Activated CD4-positive, CD25-positive, alpha-beta regulatory T cell treated with anti-CD3 and anti-CD28 coated beads, Interleukin-2, amount 50 U/mL, for 16 hours (primary cell): ENCODE results near the gene SCGB3A1.

Experiments used
- DNase-seq: peaks from one replicate; pipeline ENCODE4 v3.0.0-alpha.2; 2020; ENCODE audit warnings: low read depth, low spot score

Gene SCGB3A1

DNA sequence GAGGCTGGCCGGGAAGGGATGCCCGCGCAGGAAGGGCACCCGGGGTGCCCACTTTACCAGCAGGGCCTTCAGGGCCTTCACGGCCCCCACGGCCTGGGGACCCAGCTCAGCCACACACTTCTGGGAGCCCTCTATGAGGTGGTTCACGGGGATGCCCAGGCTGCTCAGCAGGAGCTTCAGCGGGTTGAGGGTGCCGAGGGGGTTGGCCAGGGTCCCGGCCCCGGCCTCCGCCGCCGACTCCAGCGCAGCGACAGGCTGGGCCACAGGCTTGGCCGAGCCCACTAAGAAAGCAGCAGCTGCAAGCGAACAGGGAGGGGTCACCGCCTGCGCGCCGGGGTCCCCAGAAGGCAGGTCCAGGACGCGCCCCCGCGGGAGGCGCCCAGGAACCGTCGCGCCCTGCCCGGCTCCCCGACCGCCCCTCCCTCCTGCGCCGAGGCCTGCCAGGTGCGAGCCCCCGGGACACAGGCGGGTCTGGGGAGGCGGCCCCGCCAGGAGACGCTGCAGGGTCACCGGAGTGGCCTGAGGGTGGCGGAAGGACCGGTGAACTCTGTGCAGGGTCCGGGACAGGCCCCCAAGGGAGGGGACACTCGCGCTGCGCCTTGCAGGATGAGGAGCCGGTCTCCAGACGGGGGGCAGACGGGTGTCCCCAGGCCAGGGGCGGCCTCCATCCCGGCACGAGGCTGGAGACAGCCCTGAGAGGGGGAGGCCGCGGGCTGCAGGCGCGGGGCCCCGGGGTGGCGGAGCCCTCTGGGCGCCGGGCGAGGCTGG, 572 bp downstream of the SCGB3A1 start:
- no peak for DNase-seq

DNA sequence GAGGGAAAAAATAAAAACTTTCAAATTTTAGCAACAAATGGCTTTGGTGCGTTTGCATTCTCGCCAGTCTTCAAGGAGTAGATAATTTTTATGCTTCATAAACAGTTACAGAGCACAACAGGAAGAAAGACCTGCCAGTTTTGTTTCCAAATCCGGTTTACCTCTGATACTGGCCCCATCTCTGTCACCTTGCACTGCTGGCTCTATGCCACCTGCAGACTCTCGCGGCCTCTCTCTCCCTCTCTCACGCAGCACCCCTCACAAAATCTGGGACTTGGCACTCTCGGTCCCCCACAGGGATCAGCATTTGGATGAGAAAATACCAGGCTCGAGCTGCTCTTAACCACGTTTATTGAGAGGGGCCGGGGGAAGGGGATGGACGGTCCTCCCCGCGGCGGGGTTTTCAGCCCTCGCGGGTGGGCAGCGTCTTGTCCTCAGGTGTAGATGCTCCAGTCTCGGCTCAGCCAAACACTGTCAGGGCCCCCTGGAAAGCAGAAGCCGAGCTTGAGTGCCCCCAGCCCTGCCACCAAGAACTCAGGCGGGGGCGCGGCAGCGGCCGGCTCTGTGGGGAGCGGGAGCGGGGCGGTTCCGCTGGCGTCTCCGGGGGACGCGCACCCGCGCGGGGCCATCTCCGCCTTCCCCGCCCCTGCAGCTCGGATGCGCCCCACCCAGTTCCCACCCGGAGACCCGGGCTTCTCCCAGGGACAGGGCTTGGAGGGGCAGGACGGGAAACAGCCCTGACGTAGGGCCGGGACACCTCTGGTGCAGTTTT, 1.3 kb downstream of the SCGB3A1 start:
- no peak for DNase-seq

DNA sequence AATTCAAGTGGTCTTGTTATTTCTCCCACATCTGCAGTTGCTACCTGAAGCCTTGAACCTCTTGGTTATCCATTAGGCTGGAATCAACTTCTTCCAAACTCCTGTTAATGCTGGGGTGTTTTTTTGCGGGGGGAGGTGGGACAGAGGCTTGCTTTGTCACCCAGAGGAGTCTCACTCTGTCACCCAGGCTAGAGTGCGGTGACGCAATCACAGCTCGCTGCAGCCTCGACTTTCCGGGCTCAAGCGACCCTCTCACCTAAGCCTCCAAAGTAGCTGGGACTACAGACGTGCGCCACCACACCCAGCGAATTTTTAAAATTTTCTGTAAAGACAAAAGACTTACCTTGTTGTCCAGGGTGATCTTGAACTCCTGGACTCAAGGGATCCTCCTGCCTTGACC, 4.4 kb downstream of the SCGB3A1 start:
- no peak for DNase-seq

DNA sequence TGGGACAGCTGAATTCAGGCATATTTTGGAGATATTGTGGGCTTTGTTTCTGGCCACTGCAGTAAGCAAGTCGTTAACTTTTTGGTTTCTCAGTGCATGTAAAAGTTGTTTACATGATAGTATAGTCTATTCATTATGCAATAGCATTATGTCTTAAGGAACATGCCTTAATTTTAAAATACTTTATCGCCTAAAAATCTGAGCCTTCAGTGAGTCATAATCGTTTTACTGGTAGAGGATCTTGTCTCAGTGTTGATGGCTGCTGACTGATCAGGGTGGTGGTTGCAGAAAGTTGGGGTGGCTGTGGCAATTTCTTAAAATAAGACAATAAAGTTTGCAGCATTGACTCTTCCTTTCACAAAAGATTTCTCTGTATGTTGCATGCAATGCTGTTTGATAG, 5.1 kb downstream of the SCGB3A1 start:
- no peak for DNase-seq

DNA sequence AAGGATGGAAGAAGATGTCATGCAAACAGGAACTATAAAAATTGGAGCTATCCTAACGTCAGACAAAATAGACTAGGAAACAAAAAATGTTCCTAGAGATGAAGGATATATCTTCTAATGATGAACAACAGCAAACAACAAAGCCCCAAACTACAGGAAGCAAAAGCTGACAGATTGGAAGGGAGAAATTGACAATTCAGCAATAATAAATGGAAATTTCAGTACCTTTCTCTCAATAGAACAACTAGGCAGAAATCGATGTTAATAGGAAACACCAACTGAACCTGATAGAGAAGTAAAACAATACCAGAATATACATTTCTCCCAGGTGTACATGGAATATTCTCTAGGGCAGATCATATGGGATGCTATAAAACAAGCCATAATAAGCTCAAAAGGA, 7.6 kb downstream of the SCGB3A1 start:
- no peak for DNase-seq

DNA sequence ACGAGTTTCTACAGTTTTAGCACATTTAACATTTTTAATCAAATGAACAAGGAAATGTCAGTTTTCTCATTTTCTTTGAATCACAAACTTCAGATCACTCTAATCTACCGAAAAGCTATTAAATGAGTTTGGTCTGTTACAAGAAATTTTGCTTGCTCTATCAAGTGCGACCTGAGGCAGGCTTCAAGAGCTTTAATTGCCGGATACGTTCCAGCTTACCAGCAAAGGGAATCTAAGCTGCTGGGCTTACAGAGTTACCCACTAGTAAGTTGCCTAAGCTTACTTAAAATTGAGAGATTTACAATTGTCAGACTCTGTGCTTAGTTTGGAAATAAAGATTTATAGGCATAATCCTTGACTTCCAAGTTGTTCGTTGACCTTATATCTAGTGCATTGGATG, 10.6 kb downstream of the SCGB3A1 start:
- no peak for DNase-seq

DNA sequence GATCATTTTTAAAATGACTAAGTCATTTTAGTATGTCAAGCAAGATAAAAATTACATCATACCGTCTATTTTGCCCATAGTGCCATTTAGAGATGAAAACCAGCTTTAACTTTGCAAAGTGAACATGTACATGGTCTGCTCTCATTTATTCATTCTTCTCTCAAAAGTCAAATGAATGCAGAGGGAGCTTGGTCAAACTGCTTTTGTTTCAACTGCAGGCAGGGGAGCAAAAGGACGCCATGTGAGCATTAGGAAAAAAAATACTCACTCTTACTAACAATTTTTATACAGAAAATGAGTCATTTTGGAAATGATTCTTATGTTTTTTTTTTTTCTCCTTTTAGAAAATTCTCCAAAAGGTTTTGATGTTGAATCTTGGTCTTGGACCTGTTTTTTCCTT, 15.7 kb downstream of the SCGB3A1 start:
- DNase-seq, result no peak

DNA sequence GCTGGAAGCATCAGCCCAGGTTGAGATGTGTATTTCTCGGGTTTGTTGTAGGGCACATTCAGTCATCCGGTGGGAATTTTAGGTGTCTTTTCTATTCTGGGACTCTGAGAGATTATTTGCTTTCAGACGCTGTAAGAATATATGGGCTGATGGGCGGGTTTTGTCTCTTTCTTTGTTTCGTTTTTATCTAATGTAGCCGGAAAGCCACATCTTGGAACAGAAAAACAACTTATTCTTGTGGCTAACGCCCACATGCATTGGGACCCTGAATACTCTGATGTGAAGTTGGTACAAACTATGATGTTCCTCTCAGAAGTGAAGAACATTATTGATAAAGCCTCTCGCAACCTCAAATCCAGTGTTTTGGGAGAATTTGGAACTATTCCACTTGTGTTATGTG, 22.4 kb downstream of the SCGB3A1 start:
- DNase-seq, result no peak

DNA sequence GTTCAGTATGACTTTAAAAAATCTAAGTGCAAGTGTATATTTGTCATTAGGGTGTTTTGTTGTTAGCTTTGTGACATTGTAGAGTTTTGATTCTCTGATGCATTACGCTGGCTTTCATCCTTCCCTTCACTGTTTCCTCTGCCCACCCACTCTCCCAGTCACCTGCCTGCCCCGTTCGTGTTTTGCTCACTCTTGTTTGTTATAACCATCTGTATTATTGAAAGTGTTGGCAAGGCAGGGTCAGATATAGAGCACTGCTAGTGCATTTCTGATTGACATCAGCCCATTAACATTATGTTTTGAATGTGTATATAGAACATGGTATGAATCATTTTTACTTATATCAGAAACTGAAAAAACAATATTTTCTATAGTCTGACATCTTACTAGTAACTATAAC, 27.3 kb downstream of the SCGB3A1 start:
- DNase-seq, result no peak

DNA sequence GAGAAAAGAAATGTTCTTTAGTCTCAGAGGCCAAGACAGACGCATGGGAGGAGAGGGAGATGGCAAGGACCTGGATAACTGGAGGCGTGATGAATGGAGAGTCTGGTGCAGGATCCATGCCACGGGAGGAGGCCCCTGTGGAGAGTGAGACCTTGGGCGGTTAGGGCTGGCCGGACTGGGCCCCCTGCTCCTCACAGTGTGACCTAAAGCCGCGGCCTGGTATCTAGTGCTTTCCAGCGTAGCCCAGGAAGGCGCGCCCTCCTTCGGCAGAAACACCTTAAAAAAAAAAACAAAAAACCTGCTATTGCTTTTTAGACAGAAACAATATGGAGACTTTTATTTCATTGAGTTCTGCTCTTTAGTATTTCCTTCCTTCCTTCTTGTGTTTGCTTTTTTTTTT, 33.1 kb downstream of the SCGB3A1 start:
- no peak for DNase-seq

DNA sequence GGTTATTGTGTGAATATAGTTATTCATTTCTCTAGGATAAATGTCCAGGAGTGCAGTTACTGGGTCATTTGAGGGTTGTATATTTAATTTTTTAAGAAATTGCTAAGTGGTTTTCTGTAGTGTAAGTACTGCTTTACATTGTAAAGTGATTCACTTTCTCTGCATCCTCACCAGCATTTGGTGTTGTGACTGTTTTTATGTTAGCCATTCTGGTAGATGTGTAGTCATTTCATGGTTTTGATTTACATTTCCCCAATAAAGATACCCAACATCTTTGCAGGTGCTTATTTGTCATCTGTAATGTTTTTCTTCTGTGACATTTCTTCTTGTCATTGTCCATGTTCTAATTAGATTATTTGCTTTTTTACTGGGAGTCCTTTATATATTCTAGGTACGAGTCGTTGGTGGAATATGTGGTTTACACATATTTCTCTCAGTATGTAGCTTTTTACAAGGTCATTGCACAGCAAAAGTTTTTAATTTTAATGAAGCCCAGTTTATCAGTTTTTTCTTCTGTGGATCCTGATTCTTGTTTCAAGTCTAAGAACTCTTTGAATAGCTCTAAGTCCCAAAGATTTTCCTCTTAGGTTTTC, 34.0 kb downstream of the SCGB3A1 start:
- no peak for DNase-seq

DNA sequence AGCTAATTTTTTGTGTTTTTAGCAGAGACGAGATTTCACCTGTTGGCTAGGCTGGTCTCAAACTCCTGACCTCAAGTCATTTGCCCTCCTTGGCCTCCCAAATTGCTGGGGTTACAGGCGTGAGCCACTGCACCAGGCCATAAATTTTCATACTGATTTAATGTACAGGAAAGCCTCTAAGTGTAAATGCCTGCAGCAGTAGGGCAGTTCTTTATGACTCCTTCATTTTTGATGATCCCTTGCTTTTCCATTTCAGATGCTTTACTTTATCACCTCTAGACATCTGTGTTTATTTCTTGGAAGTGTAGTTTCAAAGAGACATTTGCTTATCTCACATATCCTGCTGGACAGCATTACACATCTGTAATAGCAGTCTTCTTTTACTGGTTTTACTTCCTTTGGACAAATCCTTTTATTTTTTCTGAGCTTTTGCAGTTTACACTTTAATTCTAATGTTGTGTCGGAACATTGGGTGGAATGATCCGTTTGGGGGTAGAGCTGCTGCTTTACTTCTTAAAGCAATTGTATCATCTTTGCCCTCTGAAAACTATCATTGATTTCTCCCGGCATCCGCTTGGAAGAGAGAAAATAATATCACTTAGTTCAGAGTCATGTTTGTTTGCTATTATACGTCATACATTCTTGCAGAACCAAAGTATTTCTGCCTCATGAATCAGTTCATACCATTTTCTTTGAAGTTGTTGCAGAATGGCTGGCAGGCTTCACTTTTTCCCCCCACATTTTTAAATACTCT, 36.0 kb downstream of the SCGB3A1 start:
- no peak for DNase-seq

DNA sequence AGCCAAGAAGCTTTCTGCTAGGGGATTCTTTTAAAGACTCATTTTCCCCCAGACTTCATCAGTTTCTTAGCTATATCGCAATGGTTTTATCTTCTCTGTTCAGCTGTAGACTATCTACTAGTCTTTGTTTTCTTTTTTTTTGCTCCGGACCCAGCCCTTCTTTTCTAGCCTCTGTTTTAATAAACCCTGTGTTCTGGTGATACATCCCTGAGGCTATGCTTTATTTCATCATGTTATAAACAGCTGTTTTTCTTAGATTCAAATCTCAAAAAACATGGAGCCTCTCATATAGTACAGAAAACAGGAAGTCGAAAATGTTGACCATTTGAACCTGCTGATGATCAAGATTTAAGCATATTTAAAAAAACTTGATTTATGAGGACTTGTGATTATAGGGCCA, 37.8 kb downstream of the SCGB3A1 start:
- DNase-seq, result no peak

DNA sequence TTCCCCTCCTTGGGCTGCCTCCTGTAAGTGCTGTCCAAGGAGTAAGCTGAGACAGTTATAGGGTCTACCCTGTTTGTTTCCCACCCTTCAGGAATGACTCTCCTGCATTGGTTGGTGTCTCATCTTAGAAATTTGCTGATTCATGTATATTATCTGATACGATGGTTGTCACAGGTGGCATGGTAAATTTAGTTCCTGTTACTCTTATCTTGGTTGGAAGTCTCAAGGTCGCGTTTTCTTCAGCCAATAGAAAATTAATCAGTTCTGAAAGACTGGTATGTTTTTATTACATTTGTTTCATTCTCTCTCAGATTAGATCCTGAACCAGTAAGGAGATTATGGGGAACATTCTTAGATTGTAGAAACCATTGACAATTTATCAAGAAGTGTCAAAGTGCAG, 42.7 kb downstream of the SCGB3A1 start:
- no peak for DNase-seq

DNA sequence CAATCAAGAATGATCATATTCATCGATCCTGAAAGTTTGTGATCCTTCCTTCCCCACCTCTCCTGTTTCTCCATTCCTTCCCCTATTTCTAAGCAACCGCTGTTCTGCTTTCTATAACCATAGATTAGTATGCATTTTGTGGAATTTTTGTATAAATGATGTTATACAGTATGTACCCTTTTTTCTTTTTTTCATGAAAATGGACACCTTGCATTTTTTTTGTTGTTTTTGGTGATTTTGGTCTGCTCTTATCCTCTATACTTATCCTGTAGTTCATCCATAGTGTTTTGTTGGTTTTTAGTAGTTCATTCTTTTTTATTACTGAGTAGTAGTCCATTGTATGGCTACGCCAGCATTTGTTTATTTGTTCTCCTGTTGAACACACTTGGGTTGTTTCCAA, 46.1 kb downstream of the SCGB3A1 start:
- no peak for DNase-seq

DNA sequence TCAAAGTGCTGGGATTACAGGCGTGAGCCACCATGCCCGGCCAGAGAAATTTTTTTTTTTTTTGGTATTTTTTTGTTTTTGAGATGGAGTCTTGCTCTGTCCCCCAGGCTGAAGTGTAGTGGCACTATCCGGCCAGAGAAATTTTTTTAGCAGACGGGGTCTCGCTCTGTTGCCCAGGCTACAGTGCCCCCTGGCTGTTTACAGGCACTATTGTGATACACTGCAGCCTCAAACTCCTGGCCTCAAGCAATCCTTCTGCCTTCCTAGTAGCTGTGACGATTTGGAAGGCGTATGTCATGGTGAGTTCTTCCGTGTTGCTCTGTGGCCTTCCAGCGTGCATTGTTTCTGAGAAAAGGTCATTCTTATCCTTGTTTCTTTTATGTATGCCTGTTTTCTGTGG, 49.6 kb downstream of the SCGB3A1 start:
- DNase-seq, result no peak
